T-helper 22 cell (primary cell): ENCODE data around the gene MRPL24.
A peak's percentile ranks its signal among the peaks of the same experiment; 100 is the strongest.

Source experiments
- DNase-seq: peaks from one replicate; pipeline ENCODE4 v3.0.0-alpha.2; 2020; ENCODE audit warnings: low read depth

MRPL24 gene

GRCh38 chr1:156709757-156710489, 31.0 kb downstream of the MRPL24 start:
- no peak for DNase-seq

GRCh38 chr1:156709031-156709430, 31.9 kb downstream of the MRPL24 start:
- DNase-seq, result no peak

DNA sequence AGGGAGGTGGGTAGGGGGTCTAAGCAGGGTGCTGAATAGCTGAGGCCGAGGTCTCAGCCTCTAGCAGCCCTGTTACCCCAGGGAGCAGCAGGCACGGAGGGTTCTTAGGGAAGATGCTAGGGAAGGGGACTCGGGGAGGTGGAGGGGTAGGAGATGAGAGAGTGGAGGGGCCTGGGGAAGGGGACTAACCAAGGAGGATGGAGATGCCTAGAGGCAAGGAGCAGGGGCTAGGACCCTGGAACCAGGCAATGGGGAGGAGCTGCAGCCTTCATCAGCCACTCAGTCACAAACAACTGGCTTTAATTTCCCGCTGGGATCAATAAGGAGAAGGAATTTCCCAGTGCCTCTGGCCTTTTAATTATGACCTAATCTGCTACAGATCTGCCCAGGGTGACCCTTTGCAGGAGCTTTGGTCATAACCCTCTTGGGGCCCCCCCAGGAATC, 32.6 kb downstream of the MRPL24 start:
- no peak for DNase-seq

GRCh38 chr1:156707417-156708217, 33.3 kb downstream of the MRPL24 start:
- DNase-seq, result no peak

DNA sequence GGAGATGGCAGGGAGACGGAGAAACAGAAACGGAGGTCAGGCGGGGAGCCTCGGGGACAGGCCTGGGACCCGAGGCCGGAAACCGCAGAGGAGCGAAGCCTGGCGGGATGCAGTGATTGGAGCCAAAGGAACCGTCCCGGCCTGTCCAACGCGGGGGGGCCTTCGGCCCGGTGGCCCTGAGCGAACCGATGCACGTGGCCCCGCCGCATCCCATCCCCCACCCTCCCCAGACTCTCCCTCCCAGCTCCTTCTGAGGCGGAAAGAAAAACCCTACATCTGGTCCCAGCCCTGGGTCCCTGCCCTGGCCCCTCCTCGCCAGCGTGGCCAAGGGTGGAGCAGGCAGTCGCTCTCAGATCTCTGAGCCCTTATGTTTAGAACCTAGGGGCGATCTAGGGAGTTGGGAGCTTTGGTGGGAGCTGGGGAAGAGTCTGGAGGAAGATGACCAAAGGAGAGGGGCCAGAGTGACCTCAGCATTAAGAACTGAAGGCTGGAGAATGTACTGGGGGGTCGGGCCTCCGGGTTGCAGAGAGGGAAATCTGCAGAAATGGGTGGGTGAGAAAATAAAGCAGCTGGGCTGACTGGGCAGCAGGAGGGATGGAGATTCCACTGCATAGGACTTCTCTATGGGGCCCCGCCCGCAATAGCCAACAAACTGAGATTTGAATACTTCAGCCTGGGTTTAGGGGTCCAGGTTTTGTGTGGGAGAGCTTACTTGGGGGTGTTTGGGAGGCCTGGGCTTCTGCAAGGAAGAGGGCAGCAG, 34.1 kb downstream of the MRPL24 start:
- DNase-seq, result no peak

GRCh38 chr1:156705918-156706656, 34.8 kb downstream of the MRPL24 start:
- peak; percentile 42 for DNase-seq

DNA sequence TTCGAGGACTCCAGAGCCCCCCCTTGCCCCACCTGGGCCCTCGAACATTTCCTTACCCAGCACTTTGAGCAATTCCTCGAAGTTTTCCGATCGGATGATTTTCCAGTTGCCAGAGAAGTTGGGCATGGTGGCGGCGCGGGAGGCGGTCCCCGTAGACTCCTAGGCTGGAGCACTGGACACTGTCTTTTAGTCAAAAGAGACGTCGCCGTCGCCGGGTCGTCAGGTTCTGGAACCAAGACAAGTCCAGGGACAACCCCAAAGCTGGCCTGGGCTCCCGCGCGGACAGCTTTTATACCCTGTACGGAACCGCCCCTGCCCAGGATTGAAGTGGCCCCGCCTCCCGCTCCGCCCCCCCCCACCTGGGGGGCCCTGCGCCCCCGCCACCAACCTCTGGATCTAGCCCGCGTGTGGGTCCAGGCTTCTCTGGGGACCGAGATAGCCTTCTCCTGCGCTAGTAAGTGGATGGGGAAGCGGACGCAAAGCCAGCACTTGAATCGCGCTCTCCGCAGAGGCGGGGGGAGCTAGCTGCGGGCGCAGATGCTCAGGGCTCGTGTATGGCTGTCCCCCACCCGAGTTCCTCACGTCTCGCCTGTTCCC, 35.5 kb downstream of the MRPL24 start, which contains the start of gene CRABP2:
Gene CRABP2, minus strand, starts transcription at position 263 of the 597 bp plus-strand sequence. Its CDS starts 137 bp downstream, at position 126.
- no peak for DNase-seq

GRCh38 chr1:156704930-156705320, 36.0 kb downstream of the MRPL24 start:
- DNase-seq, result no peak

GRCh38 chr1:156704166-156704711, 36.6 kb downstream of the MRPL24 start:
- no peak for DNase-seq

DNA sequence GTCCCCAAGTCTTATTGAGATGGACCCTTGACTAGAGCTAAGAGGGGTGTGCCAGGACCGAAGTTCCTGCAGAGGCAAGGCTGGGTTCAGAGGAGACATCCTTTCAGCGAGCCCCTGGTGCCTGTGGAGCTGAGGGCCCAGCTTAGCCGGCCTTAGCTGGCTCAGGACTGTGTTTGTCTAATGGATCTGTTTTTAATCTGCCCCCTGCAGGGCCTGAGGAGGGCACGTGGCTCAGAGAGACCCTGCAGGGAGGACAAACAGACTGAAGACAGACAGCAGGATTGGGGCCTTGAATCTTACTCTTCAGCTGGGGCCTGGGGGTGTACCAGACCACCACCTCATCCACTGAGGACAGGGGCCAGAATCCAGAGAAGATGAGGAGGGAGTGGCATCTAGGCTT, 37.1 kb downstream of the MRPL24 start:
- no peak for DNase-seq

GRCh38 chr1:156703336-156703735, 37.6 kb downstream of the MRPL24 start:
- no peak for DNase-seq

GRCh38 chr1:156700736-156701531, 40.0 kb downstream of the MRPL24 start:
- no peak for DNase-seq

DNA sequence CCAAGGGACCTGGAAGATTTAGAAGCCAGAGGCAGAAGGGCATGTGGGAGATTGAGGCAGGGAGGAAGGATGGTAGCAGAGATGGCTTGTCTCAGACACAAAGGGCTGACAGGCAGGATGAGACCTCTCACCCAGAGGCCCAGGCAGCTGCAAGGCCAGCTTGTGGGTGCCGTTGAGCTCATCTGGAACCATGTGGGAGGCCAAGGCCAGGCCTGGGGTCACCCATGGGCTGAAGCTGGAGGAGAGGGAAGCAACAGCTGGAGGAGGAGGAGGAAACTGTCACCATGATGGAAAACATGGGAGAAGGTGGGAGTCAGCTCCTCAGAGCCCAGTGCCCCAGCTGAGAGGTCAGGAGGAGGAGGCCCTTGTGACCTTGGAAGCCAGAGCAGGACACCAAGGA, 41.9 kb downstream of the MRPL24 start:
- no peak for DNase-seq

GRCh38 chr1:156697481-156697880, 43.4 kb downstream of the MRPL24 start:
- DNase-seq, result no peak

DNA sequence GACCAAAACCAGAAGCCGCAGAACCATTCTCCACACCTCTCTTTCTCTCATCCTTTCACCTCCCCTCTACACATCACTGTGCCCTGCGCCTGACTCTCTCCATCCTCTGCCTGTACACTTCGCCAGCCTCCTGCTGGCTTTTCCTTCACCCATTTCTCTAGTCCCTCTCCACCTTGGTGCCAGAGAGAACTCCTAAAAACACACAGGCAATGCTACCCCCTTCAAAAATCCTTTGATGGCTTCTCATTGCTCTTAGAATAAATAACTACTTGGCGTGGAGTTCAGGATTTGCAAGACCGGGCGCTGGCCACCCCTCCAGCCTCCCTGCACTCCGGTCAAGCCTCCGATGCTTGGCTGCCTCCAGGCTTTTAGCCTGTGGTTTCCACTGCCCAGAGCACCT, 44.1 kb downstream of the MRPL24 start:
- DNase-seq, result no peak

DNA sequence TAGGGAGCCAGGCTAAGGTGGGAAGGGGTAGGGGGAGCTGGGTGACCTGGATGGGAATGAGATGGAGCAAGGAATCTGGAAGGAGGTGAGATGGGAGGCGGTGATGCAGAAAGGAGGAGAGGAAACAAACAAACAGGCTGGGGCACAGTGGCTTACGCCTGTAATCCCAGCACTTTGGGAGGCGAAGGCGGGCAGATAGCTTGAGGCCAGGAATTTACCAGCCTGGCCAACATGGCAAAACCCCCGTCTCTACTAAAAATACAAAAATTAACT, 46.3 kb downstream of the MRPL24 start:
- DNase-seq, result no peak

DNA sequence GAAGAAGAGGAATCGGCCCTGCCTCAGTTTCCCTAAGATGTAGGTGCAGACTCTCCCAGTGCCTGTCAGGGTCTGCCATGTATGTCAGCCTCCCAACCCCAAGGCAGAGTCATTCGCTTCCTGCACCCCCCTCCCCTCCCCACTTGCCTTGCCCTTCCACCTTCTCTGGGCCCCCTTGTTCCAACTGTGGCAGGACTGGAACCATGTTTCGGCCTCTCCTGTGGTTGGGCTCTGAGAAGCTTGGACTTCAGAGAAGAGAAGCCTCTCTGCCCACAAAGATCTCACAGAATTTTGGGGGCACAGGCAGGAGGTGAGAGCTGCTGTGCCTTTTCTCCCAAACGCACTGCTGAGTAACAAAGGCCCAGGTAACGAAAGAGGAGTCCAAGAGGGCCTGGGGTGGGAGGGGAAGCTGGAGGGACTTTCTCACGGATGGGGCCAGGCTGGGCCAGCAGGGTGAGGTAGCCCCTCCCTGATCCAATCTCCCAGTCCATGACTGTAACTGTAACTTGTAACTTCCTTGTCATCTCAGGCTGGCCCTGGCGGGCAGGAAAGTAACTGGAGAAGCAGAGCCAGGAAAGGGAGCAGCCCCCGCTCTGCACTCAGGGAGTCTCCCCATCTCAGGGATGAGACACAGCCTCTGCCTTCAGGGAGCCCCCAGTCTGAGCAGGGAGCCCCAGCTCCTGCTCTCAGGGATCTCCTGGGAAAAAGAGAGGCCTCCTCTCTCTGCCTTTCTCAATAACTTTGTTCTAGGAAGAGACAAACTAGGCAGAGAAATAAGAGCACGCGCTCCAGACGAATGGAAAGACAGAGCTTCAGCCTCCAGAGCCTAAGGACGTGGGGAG, 46.8 kb downstream of the MRPL24 start:
- no peak for DNase-seq

DNA sequence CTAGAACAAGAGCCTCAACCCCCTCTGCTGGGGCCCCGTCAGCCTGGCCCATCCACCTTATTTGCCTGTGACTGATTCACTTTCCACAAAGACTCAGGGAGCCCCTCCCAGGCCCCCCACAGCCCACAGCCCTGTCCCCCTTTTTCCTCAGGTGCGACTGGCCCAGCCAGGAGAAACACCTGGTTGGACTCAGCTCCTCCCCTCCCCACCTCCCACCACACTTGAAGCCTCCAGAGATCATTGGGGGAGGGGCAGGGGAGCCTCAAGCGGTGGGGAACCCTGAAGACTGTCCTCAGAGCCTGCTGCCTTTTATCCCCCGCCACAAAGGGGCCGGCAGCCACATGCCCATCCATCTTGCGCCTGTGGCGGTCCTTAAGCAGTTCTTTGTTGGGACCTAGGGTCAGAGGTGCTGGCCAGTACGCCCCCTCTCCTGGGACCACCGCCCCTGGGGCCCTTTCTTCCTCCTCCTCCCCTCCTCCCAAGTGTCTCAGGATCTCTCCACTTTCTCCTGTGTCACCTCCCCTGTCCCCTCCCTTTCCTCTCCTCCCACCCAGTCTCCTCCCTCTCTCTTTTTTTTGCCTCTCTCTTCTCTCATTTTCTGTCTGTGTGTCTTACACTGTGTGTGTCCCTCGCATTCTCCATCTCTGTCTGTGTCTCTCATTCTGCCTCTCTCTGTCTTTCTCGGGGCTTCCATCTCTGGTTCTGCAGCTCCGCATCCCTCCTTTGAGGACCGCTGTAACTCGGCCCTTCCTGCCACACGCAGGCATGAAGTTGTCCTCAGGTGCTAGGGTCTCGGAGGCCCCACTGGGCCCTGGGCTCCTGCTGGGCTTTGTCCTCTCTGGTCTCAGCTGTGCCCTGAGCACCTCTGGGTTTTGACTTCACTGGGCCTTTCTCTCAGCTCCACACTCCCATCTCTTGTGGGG, 47.7 kb downstream of the MRPL24 start:
- no peak for DNase-seq
